Measurements from ENCODE around the gene EXOSC2.

DNA sequence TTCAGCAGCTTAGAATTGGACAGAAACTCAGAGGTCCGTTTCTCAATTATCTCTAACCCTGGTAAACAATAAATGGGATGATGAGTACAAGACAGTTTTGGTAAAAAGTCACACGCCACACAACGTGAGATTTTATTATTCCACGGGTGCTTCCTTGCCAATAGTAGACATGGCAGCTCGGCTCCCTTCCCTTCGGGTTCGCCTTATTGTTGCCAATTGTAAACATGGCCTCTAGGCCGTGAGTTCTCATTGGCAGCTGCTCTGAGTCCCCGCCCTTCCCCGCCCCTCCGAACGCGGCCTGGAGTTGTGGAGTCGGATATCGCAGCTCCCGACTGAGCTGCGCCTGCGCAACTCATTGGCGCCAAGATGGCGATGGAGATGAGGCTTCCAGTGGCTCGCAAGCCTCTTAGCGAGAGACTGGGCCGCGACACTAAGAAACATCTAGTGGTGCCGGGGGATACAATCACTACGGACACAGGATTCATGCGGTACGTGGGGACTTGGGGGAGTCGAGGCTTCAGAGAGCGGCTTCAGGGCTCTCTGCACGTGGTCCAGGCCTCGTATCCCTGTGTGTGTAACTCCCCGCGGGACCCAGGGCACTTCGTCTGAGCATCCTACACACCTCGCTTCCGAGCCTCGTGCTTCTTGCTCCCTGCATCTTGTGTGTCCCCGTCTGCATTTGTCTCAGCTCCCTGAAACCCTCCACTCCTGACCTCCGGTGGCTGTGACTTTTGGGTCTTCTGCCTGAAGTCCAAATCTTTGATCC is at the start of gene EXOSC2:
- TF ChIP-seq POLR2A (IDR thresholded peaks at IDR 0.05; ENCODE audit: low read depth, low read length) = peak; percentile 95
- TF ChIP-seq POLR2AphosphoS5 (IDR thresholded peaks at IDR 0.05; ENCODE audit: low read depth, low read length) = peak; percentile 94

Measured in GM12892 (cell line).